Chondrocyte (in vitro differentiated cells): ENCODE measurements around the gene GET3. TPM values are rescaled to one million over a fixed set of nuclear protein-coding genes. Genes with fewer than 3 reads are reported as not detected.

Experiments
- DNase-seq: peaks from one replicate; pipeline ENCODE4 v3.0.0; 2021; ENCODE audit warnings: mixed read lengths, low spot score
- H3K27ac Mint-ChIP-seq: one replicate; pipeline ENCODE4 v1.8.0; 2021; ENCODE audit warnings: mild to moderate bottlenecking, moderate library complexity, mixed read lengths; ENCODE audit not compliant: unreplicated experiment
- H3K27me3 Mint-ChIP-seq: 2 replicates; pipeline ENCODE4 v1.8.0; 2021; ENCODE audit warnings: low read depth, mixed read lengths
- H3K36me3 Mint-ChIP-seq: 2 replicates; pipeline ENCODE4 v1.8.0; 2021; ENCODE audit warnings: low read depth, mixed read lengths
- H3K4me1 Mint-ChIP-seq: 2 replicates; pipeline ENCODE4 v1.8.0; 2021; ENCODE audit warnings: low read depth, mild to moderate bottlenecking, mixed read lengths
- H3K4me3 Mint-ChIP-seq: one replicate; pipeline ENCODE4 v1.8.0; 2021; ENCODE audit warnings: mild to moderate bottlenecking, moderate library complexity, mixed read lengths; ENCODE audit not compliant: unreplicated experiment
- H3K9me3 Mint-ChIP-seq: 2 replicates; pipeline ENCODE4 v1.8.0; 2021; ENCODE audit warnings: low read depth, mixed read lengths
- CTCF ChIP-seq: fragments of 200-600 bp; sonication (generic); IDR thresholded peaks from 2 replicates; pipeline ENCODE4 v1.5.0; 2021; ENCODE audit warnings: antibody characterized with exemption, mild to moderate bottlenecking, moderate library complexity
- total RNA-seq: library from RNA; stranded (reverse); gene quantifications from 3 replicates; pipeline ENCODE4 v1.2.1, GENCODE V29; 2021

Gene GET3
- total RNA-seq, 1 donor from 2014 or later, result 48.8 TPM

- DNase-seq, result no peak
- H3K27ac Mint-ChIP-seq, result no peak overlapping the region
- peaks cover 23% of the 10 kb centered on the region for H3K36me3 Mint-ChIP-seq
These were observed 8.0 kb downstream of the GET3 start for GRCh38 chr19:12745166-12745897.

GRCh38 chr19:12748489-12748888 is 11.2 kb downstream of the GET3 start:
- Mint-ChIP-seq H3K36me3 (peaks cover 16% of the 10 kb centered on the region), H3K4me3 (no peak overlapping the region), H3K9me3 (peaks cover 4% of the 10 kb centered on the region), H3K27me3 (peaks cover 25% of the 10 kb centered on the region), H3K4me1 (peaks cover 15% of the 10 kb centered on the region), H3K27ac (no peak overlapping the region)
- no peak for TF ChIP-seq CTCF
- no peak for DNase-seq

More at GRCh38 chr19:12745166-12745897, 8.0 kb downstream of the GET3 start:
- H3K4me1 Mint-ChIP-seq, result peaks cover 9% of the 10 kb centered on the region
- H3K4me3 Mint-ChIP-seq, result no peak overlapping the region
- H3K9me3 Mint-ChIP-seq, result peaks cover 4% of the 10 kb centered on the region
- TF ChIP-seq CTCF, result no peak
- no peaks in the 10 kb centered on the region for H3K27me3 Mint-ChIP-seq

GRCh38 chr19:12749938-12750521 is 12.7 kb downstream of the GET3 start:
- H3K27me3 Mint-ChIP-seq, result peaks cover 27% of the 10 kb centered on the region
- peaks cover 15% of the 10 kb centered on the region for H3K4me1 Mint-ChIP-seq
- TF ChIP-seq CTCF, result no peak
- peaks cover 16% of the 10 kb centered on the region for H3K36me3 Mint-ChIP-seq
- H3K27ac Mint-ChIP-seq, result no peak overlapping the region
- no peak for DNase-seq
- no peak overlapping the region for H3K4me3 Mint-ChIP-seq
- H3K9me3 Mint-ChIP-seq, result peaks cover 4% of the 10 kb centered on the region

- no peak for TF ChIP-seq CTCF
- peaks cover 4% of the 10 kb centered on the region for H3K9me3 Mint-ChIP-seq
- no peak overlapping the region for H3K27ac Mint-ChIP-seq
- DNase-seq, result no peak
- H3K4me1 Mint-ChIP-seq, result peaks cover 15% of the 10 kb centered on the region
- H3K27me3 Mint-ChIP-seq, result peaks cover 27% of the 10 kb centered on the region
- H3K4me3 Mint-ChIP-seq, result no peak overlapping the region
- H3K36me3 Mint-ChIP-seq, result peaks cover 14% of the 10 kb centered on the region
These were observed 13.6 kb downstream of the GET3 start for GRCh38 chr19:12750851-12751250.

- Mint-ChIP-seq H3K4me3 (no peak within 1 kb of the TSS), H3K9me3 (peaks cover 4% of the 10 kb centered on the region), H3K27ac (no peak within 1 kb of the TSS), H3K36me3 (peaks cover 12% of the 10 kb centered on the region), H3K27me3 (peaks cover 27% of the 10 kb centered on the region), H3K4me1 (peaks cover 15% of the 10 kb centered on the region)
- no peak for TF ChIP-seq CTCF
- no peak for DNase-seq
These were observed 14.3 kb downstream of the GET3 start, which contains the start of gene BEST2 for GRCh38 chr19:12751635-12752034. TSS of gene BEST2 (plus strand) at chr19:12751791. CDS start at chr19:12752593, 802 bp downstream.
